Ramos (cell line): ENCODE measurements around the gene ARL8B.

Experiments used
- in situ Hi-C: fragments of 300-500 bp; cut with MboI; formaldehyde crosslinking; loops from one replicate; pipeline ENCODE4 v1.14.3; 2022; ENCODE audit warnings: low sequenced_read_pairs; ENCODE audit not compliant: unreplicated experiment

The ARL8B gene

DNA sequence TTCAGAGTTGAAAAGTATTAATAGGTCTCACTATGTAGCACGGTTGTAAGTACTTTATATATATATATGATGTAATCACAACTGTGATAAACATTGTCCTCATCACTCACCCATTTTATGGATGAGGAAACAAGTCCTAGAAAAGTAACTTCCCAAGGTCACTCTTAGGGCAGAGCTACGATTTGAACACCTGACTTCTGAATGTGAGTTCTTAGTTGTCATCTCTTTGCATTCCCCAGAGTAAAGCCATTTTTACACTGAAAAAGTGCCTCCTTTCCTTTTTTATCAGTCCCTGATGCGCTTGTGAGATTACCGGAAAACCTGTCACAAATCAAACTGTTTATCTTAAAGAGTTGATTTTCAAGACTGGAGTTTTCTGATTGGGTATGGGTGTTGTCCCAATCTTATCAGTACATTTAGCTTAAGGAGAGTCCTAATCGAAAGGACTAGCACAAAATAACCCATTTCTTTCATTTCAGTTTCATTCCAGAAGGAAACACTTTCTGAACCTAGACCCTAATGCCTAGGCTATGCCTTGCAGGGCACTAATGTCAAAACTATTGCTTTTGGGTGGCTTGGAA, 63.1 kb downstream of the ARL8B start:
- in situ Hi-C loops, result no loop called here

DNA sequence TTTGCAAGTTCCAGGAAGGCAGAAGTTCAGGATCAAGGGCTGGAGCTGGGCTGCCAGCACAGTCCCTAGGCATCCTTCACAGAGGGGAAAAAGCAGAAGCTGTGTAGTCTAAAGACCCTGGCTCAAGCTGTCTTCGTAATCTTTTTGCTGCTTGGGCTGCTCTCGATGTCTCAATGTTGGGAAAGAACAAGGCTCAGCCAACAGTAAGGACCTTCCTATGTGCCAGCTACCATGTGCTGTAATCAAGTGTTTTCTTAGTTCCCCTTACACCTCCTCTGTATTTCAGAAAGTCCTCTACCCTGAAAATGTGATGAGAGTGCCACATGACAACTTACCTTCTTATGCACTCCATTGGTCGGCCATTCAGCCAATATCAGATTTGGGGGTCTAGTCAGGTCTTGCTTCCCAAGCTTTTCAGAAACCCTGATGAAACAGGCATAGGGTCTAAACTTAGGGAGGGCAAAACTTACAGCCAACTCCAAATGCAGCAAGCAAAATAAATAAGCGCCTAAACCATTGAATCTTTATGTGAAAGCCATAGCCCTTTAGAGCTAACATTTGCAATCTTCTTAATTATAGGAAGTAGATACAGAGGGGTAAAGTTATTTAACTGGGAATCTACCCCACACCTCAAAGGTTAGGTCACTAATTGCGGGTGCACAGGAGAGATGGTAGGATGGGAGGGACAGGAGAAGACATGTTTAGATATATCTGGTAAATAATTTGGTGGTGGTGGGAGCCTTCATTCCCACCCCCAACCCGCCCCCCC, 64.2 kb downstream of the ARL8B start:
- in situ Hi-C loops, result no loop called here

DNA sequence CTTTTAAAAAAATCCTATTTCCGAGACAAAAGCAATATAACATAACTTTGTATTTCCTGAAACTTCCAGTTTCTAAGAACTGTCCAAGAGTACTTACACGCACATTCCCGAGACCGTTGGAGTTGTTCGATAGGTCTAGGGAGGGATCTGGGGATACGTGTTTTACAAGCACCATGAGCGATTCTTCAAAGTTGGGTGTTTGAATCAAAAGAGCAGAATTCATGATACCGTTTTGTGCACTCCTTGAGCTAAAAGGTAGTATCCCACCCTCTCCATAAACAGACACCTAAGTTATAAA, 64.7 kb downstream of the ARL8B start:
- in situ Hi-C loops, result no loop called here

DNA sequence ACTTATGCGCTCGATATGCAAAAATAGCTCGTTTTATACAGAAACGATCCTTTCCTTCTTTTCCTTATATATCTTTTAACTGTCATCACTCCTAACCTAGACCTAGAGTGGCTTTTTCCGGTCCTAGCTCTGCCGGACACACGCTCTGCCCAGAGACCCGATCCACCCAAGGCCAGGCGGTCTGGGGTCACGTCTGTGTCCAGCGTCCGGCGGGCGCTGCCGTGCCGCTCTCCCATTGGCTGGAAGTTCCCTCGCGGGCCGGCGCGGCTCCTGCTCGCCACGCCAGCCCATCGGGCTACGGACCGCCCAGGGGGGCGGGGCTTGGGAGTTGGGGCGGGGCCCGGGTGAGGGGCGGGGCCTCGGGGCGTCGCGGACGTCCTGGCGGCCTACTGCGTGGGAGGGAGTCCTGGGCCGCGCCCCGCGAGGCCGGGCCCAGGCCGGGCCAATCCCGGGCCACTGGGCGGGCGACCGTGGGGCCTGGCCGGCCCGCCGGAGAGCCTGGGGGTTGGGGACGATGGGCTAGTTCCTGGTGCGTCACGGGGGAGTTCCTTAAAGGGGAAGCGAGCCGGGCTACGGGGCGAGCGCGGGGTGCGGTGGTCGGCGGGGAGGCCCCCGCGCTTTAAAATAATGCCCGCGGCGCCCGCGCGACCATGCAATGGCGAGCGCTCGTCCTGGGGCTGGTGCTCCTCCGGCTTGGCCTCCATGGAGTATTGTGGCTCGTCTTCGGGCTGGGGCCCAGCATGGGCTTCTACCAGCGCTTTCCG, 65.2 kb downstream of the ARL8B start, which contains the start of gene EDEM1:
EDEM1 (plus strand) TSS at position 552 of the 764 bp plus-strand sequence; CDS start at position 651, 99 bp downstream.
- in situ Hi-C loops, result no loop called here

DNA sequence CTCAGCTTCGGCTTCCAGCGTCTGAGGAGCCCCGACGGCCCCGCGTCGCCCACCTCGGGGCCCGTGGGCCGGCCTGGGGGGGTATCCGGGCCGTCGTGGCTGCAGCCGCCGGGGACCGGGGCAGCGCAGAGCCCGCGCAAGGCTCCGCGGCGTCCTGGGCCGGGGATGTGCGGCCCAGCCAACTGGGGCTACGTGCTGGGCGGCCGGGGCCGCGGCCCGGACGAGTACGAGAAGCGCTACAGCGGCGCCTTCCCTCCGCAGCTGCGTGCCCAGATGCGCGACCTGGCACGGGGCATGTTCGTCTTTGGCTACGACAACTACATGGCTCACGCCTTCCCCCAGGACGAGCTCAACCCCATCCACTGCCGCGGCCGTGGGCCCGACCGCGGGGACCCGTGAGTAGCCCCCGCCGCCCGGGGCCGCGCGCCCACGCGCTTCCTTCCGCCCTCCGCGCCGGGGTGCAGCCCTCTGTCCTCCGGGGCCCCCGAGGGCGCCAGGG, 65.9 kb downstream of the ARL8B start:
- in situ Hi-C loops, result no loop called here

DNA sequence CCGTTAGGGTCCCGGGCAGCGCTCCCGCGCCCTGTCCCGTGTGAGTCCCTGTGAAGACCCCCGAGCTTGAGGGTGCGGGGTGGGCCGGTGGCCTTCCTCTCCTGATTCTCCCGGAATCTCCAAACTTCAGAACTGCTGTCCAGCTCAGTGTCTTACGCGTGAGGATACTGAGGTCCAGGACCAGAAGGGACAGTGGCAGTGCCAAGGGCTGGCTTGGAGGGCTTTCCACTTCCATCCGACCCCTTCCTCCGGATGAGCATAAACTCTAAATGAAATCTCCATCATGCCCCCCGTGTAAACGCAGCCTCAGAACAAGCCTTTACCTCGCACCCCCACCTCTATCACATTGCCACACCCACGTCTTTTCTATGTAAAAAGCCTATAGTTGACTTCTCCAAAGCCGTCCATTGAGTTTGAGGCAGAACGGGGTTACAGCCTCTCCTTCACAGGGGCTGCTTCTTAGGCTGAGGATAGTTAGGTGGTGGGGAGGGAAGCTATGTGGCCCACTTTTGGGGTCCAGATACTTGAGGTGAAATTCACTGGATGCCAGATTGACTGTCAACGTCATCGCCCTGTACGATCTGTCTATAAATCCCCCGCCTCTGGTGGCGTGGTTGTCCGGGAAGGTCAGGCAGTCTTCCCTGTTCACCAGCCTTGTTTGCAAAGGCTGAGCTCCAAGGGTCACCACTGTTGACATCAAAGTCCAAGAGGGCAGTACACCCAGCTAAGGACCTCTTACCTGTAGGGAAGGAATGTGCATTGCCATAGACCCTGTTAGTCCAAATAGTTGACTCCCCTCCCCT, 66.5 kb downstream of the ARL8B start:
- in situ Hi-C loops, result no loop called here

DNA sequence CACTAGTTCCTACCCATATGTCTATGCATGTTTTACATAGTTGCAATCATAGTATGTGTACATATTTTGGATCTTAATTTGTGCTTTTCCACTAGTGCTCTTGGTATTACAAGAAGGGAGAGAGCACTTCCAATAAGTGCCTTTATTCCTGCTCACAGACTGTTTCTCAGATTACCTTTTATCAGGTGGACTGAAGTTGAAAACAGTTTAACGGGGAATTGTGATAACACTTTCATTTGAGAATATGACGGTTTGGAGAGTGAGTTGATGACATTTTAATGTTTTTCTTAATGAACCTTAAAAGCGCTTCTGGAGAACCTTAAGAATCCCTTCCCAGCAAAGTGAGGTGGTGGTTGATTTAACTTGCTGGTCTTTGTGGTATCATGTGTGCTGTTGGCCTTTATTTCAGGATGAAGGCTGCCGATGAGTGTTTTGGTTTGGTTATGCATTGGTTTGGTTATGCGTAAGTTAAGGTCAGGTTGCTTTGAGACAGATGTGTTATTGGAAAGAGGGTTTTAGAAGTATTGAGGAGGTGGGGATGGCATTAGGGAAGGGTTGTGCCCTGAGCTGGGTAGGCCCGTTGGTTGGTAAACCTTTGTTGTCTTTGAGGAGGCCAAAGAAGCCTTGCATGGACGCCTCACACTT, 68.2 kb downstream of the ARL8B start:
- in situ Hi-C loops, result loop anchor here (10.0 kb wide), 1 partner anchor 695 kb away; the partner anchor contains the start of gene ITPR1

DNA sequence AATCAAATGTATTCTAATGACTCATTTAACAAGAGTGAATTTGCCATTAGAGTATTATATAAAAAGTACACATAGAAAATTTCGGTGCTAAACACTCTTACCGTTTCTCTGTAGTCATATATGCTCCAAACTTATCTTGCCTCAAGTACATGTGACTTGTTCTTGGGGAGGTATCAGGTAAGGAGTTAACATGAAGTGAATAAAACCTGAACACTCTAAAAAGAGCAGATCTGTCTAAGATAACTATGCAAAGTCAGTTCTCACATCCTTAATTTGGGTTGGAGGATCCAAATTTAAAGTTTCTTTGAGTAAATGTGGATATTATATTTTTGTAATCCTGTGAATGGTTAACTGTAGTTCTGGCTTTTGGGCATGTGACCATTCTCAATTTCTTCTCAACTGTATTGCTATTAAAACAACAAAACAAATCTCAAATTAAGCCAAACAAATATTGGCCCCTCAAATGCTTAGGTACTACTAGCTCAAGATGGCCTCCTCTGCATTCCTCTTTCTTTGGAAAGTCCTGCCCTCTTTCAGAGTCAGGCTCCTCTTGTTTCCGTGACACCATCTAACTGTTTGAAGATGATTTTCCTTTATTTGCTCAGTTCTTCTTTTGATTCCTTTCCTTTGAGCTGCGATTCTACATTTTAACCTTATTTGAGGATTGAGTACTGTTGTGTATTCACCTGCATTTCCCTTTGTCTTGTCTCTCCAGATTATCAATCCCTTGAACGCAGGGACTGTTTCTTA, 69.6 kb downstream of the ARL8B start:
- in situ Hi-C loops, result loop anchor here (10.0 kb wide), 1 partner anchor 697 kb away; the partner anchor contains the start of gene ITPR1

DNA sequence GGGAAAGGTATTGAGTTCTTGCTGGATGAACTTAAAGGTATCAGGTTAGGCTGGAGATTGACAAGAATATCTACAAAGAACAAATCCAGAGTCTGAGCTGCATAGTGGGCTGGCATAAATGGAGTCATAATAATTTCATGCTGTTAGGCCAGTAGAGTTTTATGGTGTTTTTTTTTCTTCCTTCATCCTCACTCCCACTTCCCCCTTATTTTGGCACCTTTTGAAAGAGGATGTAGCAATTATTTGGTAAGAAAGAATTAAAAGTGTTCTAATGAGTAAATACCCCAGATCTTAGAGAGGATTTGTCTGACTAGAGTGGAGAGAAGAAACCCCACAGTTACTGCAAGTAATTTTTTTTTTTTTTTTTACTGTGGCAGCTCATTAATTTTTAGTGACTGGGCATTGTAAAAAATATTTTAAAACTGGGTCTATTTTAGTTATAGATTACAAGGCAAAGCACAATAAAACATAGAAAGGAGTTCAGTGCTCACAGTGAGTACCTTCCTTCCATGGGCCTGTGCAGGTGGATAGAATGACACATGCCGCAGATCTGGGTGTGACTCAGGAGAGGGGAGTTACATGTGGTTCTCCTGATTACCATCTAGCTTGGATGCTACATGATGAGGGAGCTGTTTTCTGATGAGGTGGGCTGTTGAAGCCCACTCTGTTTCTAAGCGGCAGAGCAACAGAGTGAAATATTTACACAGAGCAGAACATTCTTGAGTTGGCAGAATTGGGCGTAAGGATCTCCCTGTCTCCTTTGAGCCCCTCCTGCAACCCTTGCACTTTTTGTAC, 70.7 kb downstream of the ARL8B start:
- in situ Hi-C loops, result loop anchor here (10.0 kb wide), 1 partner anchor 698 kb away; the partner anchor contains the start of gene ITPR1

DNA sequence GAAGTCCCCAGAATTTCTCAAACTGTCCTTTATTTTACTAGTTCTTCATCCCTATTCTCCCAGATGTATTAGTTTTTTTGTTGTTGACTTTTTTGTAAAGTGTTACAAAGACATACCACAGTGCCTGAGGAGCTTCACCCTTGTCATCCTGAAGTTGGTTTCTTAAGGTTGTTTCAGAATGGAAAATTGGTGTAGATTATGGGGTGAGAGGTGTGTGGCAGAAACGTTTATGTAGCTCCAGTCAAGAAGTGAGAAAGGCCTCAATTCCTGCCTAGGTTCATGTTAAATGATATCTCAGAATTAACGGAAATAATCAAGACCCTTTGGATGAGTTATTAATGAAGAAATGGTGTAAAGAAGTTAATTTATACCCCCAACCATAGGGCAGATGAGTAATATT, 72.2 kb downstream of the ARL8B start:
- in situ Hi-C loops, result loop anchor here (10.0 kb wide), 1 partner anchor 700 kb away; the partner anchor contains the start of gene ITPR1

DNA sequence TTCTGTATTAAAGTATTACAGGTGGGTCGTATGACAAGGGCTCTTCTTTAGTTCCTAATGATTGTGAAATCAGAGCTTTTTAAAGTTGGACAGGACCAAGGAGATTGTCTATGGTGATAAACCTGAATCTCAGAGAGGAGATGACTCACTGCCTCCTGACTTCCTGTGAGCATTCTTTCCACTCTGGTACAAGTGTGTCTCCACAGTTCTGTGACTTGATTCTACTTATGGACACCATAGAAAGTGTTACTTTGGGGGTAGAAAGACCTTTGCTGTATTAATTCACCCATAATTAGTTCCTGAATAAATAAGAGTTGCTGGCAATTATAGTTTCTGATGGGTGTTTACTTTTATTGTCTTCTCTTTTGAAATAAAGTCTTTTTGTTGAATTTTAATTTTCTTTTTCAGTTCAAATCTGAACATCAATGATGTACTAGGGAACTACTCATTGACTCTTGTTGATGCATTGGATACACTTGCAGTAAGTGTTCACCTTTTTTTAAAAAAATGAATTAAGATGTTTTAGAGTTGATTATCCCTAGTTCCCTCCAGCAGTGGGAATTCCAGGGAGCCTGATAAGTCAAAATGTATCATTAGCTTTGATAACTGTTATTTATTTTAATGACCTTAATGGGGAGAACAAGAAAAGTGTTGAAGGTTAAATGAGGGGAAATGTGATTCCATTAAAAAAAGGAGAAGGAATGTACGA, 72.9 kb downstream of the ARL8B start:
- in situ Hi-C loops, result loop anchor here (10.0 kb wide), 1 partner anchor 700 kb away; the partner anchor contains the start of gene ITPR1

DNA sequence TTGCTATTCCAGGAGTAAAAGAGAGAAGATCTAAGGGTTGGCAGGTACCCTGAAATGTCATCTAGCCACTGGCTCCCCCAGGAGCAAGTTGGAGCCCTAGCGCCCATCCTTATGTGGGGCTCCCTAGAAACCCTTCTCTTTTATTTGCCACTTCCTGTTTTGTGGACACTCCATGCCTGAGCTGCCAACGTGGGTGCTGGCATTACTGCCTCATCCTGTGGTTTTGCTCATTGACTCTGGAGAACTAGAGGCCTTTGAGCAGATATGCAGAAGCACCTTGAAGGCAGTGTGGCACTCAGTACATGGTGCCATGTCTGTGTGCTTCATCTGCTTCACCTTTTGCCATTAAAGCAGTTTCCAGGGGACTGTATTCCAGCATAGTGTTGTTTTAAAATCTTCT, 73.5 kb downstream of the ARL8B start:
- in situ Hi-C loops, result loop anchor here (10.0 kb wide), 1 partner anchor 701 kb away; the partner anchor contains the start of gene ITPR1

DNA sequence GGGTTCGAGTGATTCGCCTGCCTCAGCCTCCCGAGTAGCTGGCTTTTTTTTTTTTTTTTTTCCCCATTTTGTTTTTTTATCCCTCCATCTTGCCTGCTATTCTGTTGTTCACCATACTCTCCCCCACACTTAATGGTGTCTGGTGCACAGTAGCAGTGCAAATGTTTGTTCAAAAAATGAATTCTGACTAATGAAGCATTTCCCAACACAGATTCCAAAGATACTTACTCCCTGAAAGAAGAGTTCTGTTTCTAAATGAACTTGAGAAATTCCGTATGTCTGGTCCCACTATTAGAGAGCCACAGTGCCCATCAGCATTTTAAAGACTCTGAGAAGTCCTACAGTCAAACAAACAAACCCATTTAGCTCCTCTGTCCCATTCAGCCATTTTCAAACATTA, 74.9 kb downstream of the ARL8B start:
- in situ Hi-C loops, result loop anchor here (10.0 kb wide), 1 partner anchor 702 kb away; the partner anchor contains the start of gene ITPR1

DNA sequence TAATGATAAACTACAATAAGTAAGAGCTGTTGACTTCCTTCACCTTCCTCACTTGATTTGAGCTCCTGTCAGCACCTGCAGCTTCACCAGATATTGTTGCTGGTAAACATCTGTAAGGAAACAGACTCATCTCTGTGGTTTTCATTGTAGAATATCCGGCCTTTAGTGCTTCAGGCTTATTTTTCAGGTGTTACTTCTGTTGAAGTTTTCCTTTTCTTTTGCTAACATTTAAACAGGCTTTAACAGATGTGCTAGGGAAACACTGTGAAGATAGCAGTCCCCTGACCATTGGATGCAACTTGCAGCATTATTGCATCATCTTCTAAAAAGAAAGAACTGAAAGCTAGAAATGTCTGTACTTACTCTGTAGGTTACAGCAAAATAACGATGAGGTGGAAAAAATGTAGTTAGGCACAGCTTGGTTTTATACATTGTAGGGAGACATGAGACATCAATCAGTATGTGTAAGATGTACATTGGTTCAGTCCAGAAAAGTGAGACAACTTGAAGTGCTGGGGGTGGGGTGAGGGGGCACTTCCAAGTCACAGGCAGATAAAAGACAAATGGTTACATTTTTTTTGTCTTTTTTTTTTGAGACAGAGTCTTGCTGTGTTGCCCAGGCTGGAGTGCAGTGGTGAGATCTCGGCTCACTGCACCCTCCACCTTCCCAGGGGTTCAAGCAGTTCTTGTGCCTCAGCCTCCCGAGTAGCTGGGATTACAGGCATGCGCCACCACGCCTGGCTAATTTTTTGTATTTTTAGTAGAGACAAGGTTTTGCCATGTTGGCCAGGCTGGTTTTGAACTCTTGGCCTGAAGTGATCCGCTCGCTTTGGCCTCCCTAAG, 75.6 kb downstream of the ARL8B start:
- in situ Hi-C loops, result loop anchor here (10.0 kb wide), 1 partner anchor 703 kb away; the partner anchor contains the start of gene ITPR1

DNA sequence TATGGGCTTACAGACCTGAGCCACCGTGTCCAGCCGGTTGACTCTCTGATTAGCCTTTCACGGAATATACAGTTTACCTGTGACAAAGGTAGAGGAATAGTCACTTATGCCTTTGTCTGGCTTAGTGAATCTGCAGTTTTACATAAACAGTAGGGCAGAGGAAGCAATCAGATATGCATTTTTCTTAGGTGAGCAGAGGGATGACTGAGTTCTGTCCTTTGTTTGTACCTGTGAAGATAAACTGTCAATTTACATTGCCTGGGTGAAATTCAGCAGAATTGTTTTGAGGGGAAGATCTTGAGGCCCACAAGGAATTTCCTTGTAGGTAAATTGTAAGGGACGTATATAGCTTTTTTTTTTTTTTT, 76.2 kb downstream of the ARL8B start:
- in situ Hi-C loops, result loop anchor here (10.0 kb wide), 1 partner anchor 703 kb away; the partner anchor contains the start of gene ITPR1
